HepG2 (cell line): ENCODE results near the gene TMEM239. TPM values are rescaled to one million over a fixed set of nuclear protein-coding genes. Genes with fewer than 3 reads are reported as not detected.

ENCODE experiments used
- AGO2 ChIP-seq: fragments of 200-400 bp; formaldehyde crosslinking; optimal IDR thresholded peaks from 2 replicates; pipeline ENCODE3; 2017; ENCODE audit warnings: mild to moderate bottlenecking, low read depth, low read length, moderate library complexity
- GATAD2A ChIP-seq: IDR thresholded peaks from 2 replicates; pipeline ENCODE4 v1.6.1; 2016
- JUN ChIP-seq: sonication (generic); formaldehyde crosslinking; IDR thresholded peaks from 2 replicates; pipeline ENCODE4 v1.4.0; 2020; ENCODE audit warnings: mild to moderate bottlenecking, missing genetic modification reagents
- KDM5A ChIP-seq: fragments of 200-600 bp; sonication (generic); IDR thresholded peaks from 2 replicates; pipeline ENCODE4 v1.7.0; 2018; ENCODE audit warnings: antibody characterized with exemption, mild to moderate bottlenecking, low read length, borderline replicate concordance
- KLF12 ChIP-seq: sonication (generic); formaldehyde crosslinking; IDR thresholded peaks from 2 replicates; pipeline ENCODE4 v1.4.0; 2020; ENCODE audit warnings: missing genetic modification reagents, borderline replicate concordance
- KMT2A ChIP-seq: sonication (generic); formaldehyde crosslinking; IDR thresholded peaks from 2 replicates; pipeline ENCODE4 v1.4.0; 2020; ENCODE audit warnings: missing genetic modification reagents
- MTA1 ChIP-seq: sonication (generic); formaldehyde crosslinking; IDR thresholded peaks from 2 replicates; pipeline ENCODE4 v1.4.0; 2020; ENCODE audit warnings: missing genetic modification reagents, mild to moderate bottlenecking, borderline replicate concordance
- MTF1 ChIP-seq: sonication (generic); formaldehyde crosslinking; IDR thresholded peaks from 2 replicates; pipeline ENCODE4 v1.5.0; 2020; ENCODE audit warnings: missing genetic modification reagents
- PHF21A ChIP-seq: sonication (generic); formaldehyde crosslinking; IDR thresholded peaks from 2 replicates; pipeline ENCODE4 v1.5.0; 2020; ENCODE audit warnings: mild to moderate bottlenecking, missing genetic modification reagents
- PITX1 ChIP-seq: sonication (generic); formaldehyde crosslinking; IDR thresholded peaks from 2 replicates; pipeline ENCODE4 v1.5.1; 2020; ENCODE audit warnings: mild to moderate bottlenecking, missing genetic modification reagents
- RBM22 ChIP-seq: fragments of 200-400 bp; formaldehyde crosslinking; optimal IDR thresholded peaks from 2 replicates; pipeline ENCODE3; 2017; ENCODE audit warnings: mild to moderate bottlenecking, low read length, moderate library complexity
- SNAPC2 ChIP-seq: sonication (generic); formaldehyde crosslinking; IDR thresholded peaks from 2 replicates; pipeline ENCODE4 v1.8.1; 2022; ENCODE audit warnings: mild to moderate bottlenecking, missing genetic modification reagents
- SRY ChIP-seq: sonication (generic); formaldehyde crosslinking; IDR thresholded peaks from 2 replicates; pipeline ENCODE4 v1.8.0; 2022; ENCODE audit warnings: mild to moderate bottlenecking, missing genetic modification reagents
- ZBTB7B ChIP-seq: sonication (generic); formaldehyde crosslinking; IDR thresholded peaks from 2 replicates; pipeline ENCODE4 v1.4.0; 2020; ENCODE audit warnings: missing genetic modification reagents
- ZNF296 ChIP-seq: sonication (generic); formaldehyde crosslinking; conservative IDR thresholded peaks from 2 replicates; pipeline ENCODE4 v1.5.0; 2020; ENCODE audit warnings: mild to moderate bottlenecking, missing genetic modification reagents
- ZNF451 ChIP-seq: sonication (generic); formaldehyde crosslinking; IDR thresholded peaks from 2 replicates; pipeline ENCODE4 v1.5.0; 2020; ENCODE audit warnings: mild to moderate bottlenecking, missing genetic modification reagents
- ZNF644 ChIP-seq: IDR thresholded peaks from 2 replicates; pipeline ENCODE4 v1.6.1; 2016; ENCODE audit warnings: low read depth
- ZNF7 ChIP-seq: IDR thresholded peaks from 2 replicates; pipeline ENCODE4 v1.6.1; 2016; ENCODE audit warnings: missing biosample characterization, missing genetic modification reagents
- polyA plus RNA-seq, 8 experiments: library from polyadenylated mRNA; depleted of rRNA in 3 of 8; stranded (reverse) in 7 of 8; unstranded in 1 of 8; fragments of >200 nt; fragmentation: Illumina TruSeq in 4 of 8; extraction: Trizol in 4 of 8; gene quantifications; 2 replicates each; pipeline versions ENCODE4 v1.2.1 to v1.2.3, GENCODE V29; 2011 to 2016; ENCODE audit warnings: low read depth in 4 of 8, missing spikeins in 1 of 8, mixed read lengths in 1 of 8; ENCODE audit not compliant: insufficient read depth in 1 of 8
- total RNA-seq, 5 experiments: library from RNA; depleted of rRNA; stranded (reverse); fragments of >200 nt; fragmentation: Illumina TruSeq; extraction: Trizol; gene quantifications; 2 replicates each; pipeline ENCODE4 v1.2.3, GENCODE V29; 2016; ENCODE audit warnings: low read depth in 1 of 5
- TF ChIP-seq, protein P1 (sequence below): sonication (generic); formaldehyde crosslinking; IDR thresholded peaks from 2 replicates; pipeline ENCODE4 v1.5.1; 2020; ENCODE audit warnings: mild to moderate bottlenecking, missing genetic modification reagents, moderate library complexity
- TF ChIP-seq, protein P2 (sequence below): sonication (generic); formaldehyde crosslinking; IDR thresholded peaks from 2 replicates; pipeline ENCODE4 v1.4.0; 2020; ENCODE audit warnings: missing genetic modification reagents
- TF ChIP-seq, protein P3 (sequence below): sonication (generic); formaldehyde crosslinking; IDR thresholded peaks from 2 replicates; pipeline ENCODE4 v1.4.0; 2020; ENCODE audit warnings: low read depth, missing genetic modification reagents
- TF ChIP-seq, protein P4 (sequence below): sonication (generic); formaldehyde crosslinking; IDR thresholded peaks from 2 replicates; pipeline ENCODE4 v1.4.0; 2020; ENCODE audit warnings: missing genetic modification reagents

Gene TMEM239
- total and polyA plus RNA-seq, 2 of the 13 experiments (the other 11 are each of a cell fraction or from before 2014, with no cell fraction given), result not detected

DNA sequence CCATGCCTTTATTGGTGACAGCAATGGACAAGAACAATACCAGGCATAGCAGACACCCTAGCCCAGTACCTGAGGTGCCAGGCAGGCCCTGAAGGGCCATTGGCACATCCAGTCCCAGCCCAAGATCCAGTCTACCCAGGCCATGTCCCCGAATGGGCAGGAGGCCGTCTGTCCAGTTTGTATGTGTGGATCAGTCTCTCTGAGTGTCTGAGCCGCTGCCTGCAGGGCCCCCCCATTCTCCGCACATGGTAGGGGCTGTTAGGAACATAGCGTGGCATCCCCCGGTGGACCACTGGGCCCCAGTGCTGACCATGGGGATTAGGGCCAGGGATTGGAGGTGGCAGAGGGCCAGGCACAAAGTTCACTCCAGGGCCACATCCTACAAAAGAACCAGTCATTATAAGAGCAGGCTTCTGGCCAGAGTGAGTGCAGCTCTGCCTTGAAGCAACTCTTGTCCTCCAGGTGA, 19.2 kb downstream of the TMEM239 start (continued):
- TF ChIP-seq, protein P1, sequence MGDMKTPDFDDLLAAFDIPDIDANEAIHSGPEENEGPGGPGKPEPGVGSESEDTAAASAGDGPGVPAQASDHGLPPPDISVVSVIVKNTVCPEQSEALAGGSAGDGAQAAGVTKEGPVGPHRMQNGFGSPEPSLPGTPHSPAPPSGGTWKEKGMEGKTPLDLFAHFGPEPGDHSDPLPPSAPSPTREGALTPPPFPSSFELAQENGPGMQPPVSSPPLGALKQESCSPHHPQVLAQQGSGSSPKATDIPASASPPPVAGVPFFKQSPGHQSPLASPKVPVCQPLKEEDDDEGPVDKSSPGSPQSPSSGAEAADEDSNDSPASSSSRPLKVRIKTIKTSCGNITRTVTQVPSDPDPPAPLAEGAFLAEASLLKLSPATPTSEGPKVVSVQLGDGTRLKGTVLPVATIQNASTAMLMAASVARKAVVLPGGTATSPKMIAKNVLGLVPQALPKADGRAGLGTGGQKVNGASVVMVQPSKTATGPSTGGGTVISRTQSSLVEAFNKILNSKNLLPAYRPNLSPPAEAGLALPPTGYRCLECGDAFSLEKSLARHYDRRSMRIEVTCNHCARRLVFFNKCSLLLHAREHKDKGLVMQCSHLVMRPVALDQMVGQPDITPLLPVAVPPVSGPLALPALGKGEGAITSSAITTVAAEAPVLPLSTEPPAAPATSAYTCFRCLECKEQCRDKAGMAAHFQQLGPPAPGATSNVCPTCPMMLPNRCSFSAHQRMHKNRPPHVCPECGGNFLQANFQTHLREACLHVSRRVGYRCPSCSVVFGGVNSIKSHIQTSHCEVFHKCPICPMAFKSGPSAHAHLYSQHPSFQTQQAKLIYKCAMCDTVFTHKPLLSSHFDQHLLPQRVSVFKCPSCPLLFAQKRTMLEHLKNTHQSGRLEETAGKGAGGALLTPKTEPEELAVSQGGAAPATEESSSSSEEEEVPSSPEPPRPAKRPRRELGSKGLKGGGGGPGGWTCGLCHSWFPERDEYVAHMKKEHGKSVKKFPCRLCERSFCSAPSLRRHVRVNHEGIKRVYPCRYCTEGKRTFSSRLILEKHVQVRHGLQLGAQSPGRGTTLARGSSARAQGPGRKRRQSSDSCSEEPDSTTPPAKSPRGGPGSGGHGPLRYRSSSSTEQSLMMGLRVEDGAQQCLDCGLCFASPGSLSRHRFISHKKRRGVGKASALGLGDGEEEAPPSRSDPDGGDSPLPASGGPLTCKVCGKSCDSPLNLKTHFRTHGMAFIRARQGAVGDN, result peak; percentile 54
- TF ChIP-seq JUN (CRISPR knock-in tag), result 0 out of 2 replicates have a peak, but pooled peaks have one; percentile 22
- TF ChIP-seq MTA1 (CRISPR knock-in tag), result peak; percentile 70; the same call in 1 of the 2 replicates
- TF ChIP-seq SRY (CRISPR knock-in tag), result no peak
- no peak for TF ChIP-seq RBM22
- TF ChIP-seq, protein P2, sequence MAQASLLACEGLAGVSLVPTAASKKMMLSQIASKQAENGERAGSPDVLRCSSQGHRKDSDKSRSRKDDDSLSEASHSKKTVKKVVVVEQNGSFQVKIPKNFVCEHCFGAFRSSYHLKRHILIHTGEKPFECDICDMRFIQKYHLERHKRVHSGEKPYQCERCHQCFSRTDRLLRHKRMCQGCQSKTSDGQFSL, result peak; percentile 87
- no peak for TF ChIP-seq KLF12 (CRISPR knock-in tag)
- 0 out of 2 replicates have a peak, but pooled peaks have one; percentile 23 for TF ChIP-seq KMT2A
- peak; percentile 26; the same call in 1 of the 2 replicates for TF ChIP-seq PITX1 (CRISPR knock-in tag)
- TF ChIP-seq ZNF7 (CRISPR knock-in tag), result peak; percentile 59; the same call in 1 of the 2 replicates
- peak; percentile 34; the same call in 1 of the 2 replicates for TF ChIP-seq ZNF644
- peak; percentile 64 for TF ChIP-seq AGO2
- TF ChIP-seq MTF1 (CRISPR knock-in tag), result no peak
- TF ChIP-seq PHF21A, result no peak
- peak; percentile 37; the same call in 1 of the 2 replicates for TF ChIP-seq GATAD2A
- 0 out of 2 replicates have a peak, but pooled peaks have one; percentile 25 for TF ChIP-seq ZNF296 (CRISPR knock-in tag)
- TF ChIP-seq ZNF451 (CRISPR knock-in tag), result no peak
- TF ChIP-seq, protein P3, sequence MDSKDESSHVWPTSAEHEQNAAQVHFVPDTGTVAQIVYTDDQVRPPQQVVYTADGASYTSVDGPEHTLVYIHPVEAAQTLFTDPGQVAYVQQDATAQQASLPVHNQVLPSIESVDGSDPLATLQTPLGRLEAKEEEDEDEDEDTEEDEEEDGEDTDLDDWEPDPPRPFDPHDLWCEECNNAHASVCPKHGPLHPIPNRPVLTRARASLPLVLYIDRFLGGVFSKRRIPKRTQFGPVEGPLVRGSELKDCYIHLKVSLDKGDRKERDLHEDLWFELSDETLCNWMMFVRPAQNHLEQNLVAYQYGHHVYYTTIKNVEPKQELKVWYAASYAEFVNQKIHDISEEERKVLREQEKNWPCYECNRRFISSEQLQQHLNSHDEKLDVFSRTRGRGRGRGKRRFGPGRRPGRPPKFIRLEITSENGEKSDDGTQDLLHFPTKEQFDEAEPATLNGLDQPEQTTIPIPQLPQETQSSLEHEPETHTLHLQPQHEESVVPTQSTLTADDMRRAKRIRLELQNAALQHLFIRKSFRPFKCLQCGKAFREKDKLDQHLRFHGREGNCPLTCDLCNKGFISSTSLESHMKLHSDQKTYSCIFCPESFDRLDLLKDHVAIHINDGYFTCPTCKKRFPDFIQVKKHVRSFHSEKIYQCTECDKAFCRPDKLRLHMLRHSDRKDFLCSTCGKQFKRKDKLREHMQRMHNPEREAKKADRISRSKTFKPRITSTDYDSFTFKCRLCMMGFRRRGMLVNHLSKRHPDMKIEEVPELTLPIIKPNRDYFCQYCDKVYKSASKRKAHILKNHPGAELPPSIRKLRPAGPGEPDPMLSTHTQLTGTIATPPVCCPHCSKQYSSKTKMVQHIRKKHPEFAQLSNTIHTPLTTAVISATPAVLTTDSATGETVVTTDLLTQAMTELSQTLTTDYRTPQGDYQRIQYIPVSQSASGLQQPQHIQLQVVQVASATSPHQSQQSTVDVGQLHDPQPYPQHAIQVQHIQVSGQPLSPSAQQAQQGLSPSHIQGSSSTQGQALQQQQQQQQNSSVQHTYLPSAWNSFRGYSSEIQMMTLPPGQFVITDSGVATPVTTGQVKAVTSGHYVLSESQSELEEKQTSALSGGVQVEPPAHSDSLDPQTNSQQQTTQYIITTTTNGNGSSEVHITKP (CRISPR knock-in tag), result 0 out of 2 replicates have a peak, but pooled peaks have one; percentile 45
- peak; percentile 42; the same call in 1 of the 2 replicates for TF ChIP-seq ZBTB7B
- TF ChIP-seq KDM5A, result no peak
- no peak for TF ChIP-seq SNAPC2 (CRISPR knock-in tag)
- TF ChIP-seq, protein P4, sequence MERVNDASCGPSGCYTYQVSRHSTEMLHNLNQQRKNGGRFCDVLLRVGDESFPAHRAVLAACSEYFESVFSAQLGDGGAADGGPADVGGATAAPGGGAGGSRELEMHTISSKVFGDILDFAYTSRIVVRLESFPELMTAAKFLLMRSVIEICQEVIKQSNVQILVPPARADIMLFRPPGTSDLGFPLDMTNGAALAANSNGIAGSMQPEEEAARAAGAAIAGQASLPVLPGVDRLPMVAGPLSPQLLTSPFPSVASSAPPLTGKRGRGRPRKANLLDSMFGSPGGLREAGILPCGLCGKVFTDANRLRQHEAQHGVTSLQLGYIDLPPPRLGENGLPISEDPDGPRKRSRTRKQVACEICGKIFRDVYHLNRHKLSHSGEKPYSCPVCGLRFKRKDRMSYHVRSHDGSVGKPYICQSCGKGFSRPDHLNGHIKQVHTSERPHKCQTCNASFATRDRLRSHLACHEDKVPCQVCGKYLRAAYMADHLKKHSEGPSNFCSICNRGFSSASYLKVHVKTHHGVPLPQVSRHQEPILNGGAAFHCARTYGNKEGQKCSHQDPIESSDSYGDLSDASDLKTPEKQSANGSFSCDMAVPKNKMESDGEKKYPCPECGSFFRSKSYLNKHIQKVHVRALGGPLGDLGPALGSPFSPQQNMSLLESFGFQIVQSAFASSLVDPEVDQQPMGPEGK (CRISPR knock-in tag), result peak; percentile 66
